NCI-H2196 (cell line): ENCODE data around the gene GLCCI1.

Experiments
- DNase-seq: peaks from one replicate; lab custom pipeline; 2025; ENCODE audit not compliant: unreplicated experiment; lab: John Stamatoyannopoulos, UW

The GLCCI1 gene

DNA sequence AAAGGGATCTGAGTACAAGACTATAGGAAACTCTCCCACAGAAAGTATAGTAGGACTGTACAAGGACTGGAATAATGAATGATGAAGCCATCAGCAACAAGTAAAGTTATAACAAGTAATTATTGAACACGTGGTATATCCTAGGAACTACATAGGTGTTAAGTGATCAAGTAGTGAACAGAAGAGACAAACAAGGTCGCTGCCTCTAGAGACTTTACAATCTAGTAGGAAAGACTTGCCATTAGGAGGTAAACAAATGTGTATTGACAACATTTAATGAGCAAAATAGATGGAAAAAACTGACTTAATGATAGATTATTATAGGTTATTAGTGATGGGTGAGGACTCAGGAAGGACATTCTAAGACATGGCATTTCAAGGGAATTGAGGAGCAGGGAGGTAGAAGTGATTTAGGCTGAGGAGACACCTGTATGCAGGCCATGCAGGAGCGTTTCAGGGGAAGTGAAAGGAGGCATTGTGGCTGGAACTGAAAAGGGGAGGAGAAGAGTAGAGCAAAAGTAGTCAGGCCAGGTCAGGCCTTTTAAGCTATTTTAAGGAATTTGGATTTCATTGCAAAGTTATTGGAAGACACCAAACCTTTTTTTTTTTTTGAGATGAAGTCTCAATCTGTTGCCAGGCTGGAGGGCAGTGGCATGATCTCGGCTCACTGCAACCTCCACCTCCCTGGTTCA is 8.5 kb upstream of the GLCCI1 start:
- no peak for DNase-seq

DNA sequence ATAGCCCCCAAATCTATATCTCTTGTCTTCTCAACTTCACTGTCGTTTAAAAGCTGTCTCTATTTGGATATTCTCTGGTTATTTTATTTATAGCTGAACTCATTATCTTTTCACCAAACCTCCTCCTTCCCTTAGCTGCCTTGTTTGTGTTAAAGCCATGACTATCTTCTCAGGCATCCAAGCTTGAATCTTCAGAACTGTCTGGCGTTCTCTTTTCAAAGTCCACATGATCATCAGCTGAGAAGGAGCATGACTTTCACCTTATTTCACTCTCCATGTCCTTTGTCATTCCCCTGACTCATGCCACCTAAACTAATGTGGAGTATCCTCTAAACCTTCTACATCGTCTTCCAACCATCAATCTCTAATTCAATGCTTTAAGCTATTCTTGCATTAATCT is 5.7 kb upstream of the GLCCI1 start:
- no peak for DNase-seq

DNA sequence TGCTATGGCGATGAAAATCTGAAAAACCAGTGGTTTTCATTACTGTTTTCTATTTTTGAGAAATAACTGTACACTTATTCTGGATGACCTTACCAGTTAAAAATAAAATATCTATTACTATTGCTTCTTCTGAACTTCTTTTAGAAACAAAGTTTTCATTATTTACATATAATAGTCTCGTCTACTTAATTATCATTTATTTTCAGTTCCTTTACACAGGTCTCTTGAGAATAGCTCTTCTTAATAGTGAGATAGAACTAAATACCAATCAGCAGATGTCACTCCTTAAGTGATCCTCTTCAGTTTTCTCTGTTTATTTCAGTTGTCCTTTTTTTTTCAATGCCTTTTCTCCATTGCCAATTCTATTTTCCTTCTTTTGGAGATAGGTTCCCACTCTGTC is 4.3 kb upstream of the GLCCI1 start:
- no peak for DNase-seq

DNA sequence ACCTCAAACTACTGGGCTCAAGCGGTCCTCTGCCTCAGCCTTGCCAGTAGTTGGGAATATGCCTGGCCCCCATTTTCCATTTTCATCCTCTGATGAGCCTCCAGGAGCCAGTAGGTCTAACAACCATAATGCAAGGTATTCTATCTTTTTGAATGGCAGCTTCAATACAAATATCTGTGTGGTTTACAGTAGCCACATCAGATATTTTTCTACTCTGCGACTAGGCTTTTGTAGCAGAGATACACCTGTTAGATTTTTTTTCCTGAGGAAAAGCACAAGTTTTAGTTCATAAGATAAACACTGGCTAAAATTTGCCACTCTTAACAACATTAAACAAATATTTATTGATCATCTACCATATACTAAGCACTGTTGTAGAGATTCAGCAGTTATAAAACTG is 3.9 kb upstream of the GLCCI1 start:
- DNase-seq: no peak

DNA sequence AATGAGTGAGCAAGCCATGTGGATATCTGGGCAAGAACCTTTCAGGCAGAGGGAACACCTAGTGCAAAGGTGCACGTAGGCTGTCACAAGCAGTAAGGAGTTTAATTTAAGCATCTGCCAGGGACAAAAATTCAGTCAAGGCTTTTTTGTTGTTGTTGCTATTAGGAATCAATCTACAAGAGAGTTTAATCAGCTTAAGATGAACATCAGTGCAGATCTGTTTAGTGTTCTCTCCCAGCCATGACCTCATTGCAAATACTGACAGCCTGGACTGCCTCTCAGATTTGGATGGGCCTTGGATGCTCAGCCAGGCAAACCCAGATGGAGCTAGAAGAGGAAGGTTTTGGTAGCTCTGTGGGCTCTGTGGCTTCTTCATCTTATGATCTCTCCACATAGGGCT is 3.3 kb upstream of the GLCCI1 start:
- no peak for DNase-seq

DNA sequence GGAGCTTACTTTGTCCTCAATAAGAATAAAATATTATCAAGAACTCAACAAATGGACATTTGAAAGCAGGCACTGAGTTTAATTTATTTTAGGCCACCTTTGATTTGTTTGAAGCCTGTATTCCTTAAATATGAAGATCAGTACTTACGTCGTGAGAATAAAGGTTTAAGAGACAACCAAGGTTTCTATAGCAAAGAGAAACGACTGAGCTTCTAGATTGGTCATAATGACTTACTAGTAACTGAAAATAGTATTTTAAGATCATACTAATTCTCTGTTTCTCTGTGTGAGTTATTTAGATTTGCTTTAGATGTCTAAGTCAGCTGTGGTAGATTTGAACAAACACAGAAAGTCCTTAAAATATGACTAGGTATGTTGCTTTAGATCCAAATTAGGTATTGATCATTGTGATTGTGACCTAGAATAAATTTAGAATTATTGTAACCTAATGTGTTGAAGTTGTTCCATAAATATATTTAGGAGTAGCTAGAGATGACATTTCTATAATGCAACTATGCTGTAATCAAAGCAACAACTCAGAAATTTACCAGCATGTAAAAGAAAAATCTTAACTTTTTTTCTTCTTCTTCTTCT is 2.4 kb upstream of the GLCCI1 start:
- DNase-seq: no peak

DNA sequence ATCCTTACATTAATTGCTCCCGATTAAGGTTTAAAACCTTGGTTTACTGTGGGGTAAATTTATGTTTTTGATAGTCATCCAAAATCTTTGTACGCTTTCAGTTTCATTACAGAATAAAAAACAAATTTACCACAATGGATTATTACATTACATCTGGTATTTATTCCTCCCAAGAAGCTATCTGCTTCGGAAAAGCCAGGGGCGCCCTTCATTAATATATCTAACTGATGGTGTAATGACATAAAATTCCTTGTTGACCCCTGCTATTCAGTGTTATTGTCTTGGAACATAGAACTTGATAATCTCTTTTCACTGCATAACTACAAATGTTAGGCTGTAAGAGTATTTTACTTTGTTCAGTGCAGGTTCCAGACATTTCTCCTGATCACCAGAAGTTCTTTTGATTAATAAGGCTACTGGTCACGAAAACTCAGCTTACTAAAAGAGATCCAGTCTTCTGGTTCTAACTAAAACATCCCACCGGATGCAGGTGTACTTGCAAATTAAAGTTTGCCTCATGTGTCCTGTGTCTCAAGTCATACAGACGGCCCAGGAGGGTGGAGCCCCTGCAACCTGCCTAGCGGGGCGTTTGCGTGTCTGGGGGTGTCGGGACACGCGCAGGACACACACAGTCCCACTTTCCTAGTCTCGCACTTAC is 581 bp upstream of the GLCCI1 start:
- no peak for DNase-seq

DNA sequence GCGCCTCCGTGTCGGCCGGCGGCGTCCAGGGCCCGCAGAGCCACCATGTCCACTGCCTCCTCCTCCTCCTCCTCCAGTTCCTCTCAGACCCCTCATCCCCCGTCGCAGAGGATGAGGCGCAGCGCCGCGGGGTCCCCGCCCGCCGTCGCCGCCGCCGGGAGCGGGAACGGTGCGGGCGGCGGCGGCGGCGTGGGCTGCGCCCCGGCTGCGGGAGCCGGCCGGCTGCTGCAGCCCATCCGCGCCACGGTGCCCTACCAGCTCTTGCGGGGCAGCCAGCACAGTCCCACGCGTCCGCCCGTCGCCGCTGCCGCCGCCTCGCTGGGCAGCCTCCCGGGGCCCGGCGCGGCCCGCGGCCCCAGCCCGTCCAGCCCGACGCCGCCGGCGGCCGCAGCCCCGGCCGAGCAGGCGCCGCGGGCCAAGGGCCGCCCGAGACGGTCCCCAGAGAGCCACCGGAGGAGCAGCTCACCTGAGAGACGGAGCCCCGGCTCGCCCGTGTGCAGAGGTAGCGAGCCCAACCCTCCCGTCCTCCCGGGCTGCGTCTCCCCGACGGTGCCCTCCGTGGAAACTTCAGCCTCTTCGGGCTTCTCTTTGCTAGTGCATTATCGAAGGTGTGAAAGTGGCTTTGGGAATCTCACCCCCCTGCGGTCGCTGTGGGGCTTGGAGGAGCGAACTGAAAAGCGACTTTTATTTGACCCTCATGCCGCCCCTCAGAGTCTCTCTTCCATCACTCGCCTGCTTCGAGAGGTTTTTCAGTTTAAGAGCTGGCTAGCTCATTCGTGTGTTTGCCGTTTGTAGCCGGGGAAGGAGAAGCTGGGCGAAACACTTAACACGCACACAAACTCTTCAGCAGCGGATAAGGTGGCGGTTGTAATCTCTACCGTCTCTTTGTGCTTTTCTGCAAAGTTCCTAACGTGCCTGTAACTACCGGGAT is 975 bp downstream of the GLCCI1 start:
- DNase-seq: peak; percentile 38

DNA sequence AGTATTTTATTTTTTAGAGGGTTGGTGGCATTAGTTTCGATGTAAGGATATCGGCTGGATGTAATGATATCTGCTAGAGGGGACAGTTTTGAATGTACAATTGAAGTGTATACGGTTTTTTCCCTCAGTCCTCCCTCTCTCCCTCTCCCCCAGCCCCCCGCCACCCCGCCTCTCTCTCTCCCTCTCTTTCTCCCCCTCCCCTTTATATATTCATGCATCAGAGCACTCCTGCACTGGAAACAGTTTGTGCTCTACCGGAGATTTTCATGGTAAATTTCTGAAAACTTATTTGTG is 1.6 kb downstream of the GLCCI1 start:
- DNase-seq: no peak

DNA sequence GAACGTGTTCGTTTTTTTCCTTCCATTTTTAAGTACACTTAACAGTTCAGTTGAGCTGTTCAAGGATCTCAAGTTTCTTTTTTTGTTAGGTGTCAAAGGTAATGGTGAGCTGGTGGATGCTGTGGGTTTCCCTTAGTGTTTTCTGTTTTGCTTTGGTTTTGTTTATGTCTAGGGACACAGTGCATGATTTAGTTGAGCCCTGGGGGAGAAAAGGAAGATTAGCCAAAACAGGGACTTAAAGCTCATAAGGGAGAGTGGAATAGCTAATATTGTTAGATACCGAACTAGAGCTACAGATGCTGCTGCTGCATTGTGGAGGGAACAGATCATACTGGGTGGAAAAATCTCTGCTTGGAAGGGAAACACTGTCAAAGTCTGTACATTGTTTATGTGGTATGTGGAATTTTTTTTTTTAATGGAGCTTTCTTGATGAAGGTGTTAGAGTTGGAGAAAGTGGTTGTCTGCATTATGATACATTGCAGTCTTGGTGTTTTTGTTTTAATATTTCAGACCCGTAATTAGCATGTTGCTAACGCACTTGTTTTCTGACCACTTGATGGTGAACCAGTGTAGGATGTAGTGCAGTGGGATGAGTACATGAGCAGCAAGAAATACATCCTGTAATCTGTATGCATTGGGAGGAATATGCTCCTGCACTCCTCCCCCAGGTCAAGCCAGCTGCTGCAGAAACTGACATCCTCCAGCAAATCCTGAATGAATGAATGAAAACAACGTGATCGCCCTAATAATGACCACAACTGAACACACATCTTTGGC is 2.1 kb downstream of the GLCCI1 start:
- DNase-seq: no peak

DNA sequence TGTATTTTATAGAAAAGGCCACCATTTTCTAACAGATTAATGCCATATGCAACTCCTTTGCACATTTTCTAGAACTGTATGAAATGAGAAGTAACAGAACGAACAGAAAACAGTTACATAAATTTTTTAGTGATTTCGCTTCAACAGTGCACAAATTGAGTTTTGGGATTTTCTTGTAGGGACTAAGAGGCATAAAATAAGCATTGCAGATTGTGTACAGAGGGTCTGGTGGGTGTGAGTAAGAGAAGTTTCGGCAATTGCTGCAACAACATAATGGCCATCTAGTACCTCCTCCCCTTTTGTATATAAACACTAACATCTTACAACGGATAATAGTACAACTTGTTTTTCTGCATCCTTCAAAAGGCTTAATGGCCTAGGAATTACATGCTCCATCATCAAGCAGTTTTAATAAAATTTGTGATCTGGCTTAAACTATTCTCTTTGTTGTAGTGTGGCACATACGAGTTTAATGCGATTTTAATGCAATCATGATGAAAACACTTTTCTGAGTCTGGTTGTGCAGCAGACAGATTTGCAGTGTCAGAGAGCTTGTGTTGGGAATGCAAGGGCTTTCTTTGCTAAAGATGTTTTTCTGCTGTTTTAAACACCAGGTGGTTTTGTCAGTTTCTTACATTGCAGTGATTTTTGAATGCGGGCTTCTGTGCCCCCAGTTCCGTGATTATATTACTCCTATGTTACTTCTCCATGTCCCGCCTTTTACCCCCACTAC is 2.9 kb downstream of the GLCCI1 start:
- DNase-seq: no peak

DNA sequence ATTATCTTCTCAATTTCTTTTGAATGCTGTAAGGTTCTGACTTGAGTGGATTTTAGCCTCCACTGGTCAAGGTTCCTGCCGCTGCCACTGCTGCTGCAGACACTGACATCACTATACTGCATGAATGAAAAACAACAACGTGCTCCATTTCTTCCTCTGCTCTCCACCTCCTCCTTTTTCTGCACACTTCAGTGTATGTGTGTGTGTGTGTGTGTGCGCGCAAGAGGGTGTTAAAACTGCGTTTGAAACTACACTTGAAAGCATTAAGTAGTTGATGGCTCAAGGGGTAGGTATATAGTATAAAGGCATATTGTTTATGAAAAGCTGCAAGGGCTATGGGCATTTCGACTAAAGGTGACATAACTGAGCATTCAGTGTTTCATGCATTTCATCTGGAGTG is 3.5 kb downstream of the GLCCI1 start:
- DNase-seq: peak; percentile 30

DNA sequence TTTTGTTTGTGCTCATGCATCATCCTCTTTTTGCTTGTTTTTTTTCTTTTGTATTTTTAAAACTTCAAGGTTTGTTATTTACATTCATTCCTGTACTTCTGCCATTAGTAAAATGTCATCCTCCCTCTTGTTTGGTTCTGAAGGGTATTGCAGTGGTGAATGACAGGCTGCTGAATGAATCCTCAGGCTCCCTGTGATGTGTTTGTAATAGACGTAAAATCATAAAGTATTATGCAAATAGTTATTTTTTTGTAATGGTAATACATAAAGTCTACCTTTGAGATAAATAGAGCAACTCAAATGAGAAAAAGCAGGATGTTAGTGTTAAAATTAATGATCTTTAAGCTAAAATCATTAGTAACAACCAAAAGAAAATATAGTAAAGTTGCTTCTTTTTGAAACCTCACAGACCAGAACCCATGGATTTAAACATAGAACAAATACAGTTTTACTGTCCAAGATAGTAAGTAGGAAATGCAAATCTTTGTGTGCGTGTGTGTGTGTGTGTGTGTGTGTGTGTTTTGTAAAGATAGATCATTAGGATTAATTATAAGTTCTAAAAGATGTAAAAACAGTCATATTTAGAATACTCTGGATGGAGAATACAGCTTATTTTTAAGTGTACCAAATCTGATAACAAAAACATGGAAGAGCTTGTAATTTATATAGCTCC is 4.5 kb downstream of the GLCCI1 start:
- DNase-seq: no peak

DNA sequence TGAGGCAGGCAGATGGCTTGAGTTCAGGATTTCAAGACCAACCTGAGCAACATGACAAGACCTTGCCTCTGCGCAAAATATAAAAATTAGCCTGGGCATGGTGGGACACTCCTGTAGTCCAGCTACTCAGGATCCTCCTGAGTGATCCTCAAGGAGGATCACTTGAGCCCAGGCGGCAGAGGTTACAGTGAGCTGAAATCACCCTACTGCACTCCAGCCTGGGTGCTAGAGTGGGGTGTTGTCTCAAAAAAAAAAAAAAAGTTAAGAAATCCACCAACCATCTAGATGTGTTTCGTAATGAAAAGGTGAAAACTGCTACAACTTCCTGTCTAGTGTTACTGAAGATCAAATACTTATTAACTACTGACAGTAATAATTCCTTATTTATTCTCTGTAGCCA is 8.1 kb downstream of the GLCCI1 start:
- DNase-seq: no peak

DNA sequence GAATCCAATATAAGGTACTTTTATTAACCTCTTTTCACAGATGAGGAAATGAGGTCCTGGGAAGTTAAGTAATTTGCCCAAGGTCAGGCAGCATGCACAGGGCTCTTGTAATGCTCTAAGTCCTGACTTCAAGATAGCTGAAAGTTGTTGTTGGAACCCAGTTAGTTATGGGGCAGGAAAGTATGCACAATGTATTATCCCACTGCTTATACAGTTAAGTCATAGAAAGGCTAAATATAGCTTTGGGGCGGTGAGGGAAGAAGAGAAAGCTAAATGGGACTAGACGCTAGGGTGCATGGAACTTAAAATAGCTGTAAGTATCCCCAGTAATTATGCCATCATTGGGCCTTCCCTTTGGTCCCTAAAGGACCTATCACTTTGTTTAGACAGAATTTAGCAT is 9.2 kb downstream of the GLCCI1 start:
- no peak for DNase-seq

DNA sequence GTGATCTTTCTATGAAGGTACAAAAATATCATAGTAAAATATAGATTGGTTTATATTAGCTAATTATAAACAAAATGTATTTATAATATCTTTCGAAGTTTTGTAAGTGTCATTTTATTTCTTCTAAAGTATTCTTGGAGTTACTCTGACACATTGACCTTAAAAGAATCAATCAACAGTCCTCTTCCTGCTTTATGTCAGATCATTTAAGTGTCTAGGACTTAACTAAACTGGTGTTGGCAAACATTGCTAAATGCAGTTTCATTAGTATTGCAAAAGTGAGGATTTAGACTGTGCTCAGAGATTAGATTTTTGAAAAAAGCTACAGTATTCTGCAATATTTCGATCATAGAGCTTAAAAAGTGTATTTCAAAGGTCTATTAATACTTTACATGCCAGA is 10.3 kb downstream of the GLCCI1 start:
- DNase-seq: no peak

DNA sequence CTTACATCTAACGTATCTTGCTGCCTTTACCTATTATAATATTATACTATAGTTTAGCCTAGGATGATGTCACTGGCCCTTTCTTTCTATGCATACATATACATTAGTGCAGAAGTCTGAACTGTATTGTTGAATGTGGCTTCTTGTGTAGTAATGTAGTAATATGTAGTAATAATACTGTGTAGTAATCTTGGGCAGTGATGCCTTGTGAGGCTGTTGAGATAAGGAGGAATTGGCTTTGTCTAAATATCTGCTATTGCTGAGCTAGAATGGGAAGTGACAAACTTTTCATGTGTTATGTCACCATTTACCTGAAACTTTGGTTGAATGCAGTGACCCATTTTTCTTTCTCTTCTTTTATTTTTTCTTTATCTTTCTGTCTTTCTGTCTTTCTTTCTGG is 11.0 kb downstream of the GLCCI1 start:
- DNase-seq: no peak

DNA sequence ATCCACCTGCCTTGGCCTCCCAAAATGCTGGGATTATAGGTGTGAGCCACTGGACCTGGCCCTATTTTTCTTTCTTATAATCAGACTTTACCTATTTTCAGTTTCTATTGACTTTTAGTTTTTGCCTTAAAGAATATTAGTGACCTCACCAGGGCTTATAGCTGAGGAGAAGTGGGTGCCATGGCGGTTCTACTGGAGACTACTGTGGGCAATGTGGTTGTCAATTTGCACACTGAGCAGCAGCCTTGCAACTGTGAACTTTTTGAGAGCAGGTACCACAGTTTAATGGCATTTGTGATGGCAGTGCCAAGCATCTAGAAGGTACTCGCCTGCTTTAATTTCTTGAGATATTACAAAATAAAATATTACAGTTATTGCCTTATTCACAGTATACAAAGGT is 11.5 kb downstream of the GLCCI1 start:
- DNase-seq: no peak

DNA sequence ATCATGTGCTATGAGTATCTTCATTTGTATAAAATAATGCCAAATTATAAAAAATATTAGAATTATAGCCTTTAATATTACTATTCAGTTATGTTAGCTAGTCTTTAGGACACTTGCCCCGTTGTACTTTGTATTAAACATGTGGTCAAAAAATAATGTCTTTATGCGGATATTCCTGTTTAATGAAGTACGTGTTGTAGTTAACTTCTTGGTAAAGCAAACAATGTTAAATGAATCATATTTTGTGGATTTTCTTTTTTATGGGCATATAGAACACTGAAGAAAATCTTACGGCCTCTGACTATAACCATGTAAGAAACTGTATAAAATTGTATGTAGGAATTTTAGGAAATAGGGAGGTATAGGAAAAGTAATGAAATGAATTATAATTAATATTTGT is 14.3 kb downstream of the GLCCI1 start:
- no peak for DNase-seq

DNA sequence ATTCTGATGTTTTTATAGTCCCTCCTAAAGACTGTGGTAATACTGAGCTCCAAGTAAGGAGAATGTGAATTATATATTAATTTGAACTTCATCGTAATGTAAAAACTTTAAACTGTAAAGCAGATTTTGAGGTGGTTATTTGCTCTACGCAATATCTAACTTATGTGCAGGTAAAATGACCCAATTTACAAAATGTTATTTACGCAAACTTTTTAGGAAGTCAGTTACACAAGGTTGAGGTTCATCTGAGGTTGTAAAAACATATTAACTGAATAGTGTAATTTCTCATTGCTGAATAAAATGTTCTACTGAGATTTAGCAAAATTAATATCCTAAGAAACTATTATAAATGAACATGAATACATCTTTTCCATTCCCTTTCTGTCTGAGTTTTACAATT is 15.8 kb downstream of the GLCCI1 start:
- no peak for DNase-seq
